ENCODE measurements around the gene PXDC1.

- TF ChIP-seq POLR2A (IDR thresholded peaks at IDR 0.05; ENCODE audit: low read depth, low read length) (no peak), EZH2 (IDR thresholded peaks at IDR 0.05; ENCODE audit: borderline replicate concordance, low read depth, low read length, severe bottlenecking) (no peak), MYC (IDR thresholded peaks at IDR 0.05; ENCODE audit: low read depth, low read length) (no peak), POLR2AphosphoS5 (IDR thresholded peaks at IDR 0.05; ENCODE audit: insufficient read depth, low read depth, low read length) (no peak), JUN (IDR thresholded peaks at IDR 0.05; ENCODE audit: borderline replicate concordance, insufficient read depth, insufficient read length, low read depth) (no peak), GATA2 (IDR thresholded peaks at IDR 0.05; ENCODE audit: insufficient read depth, insufficient read length, low read depth, low read length) (no peak)
- TF ChIP-seq, protein P1, sequence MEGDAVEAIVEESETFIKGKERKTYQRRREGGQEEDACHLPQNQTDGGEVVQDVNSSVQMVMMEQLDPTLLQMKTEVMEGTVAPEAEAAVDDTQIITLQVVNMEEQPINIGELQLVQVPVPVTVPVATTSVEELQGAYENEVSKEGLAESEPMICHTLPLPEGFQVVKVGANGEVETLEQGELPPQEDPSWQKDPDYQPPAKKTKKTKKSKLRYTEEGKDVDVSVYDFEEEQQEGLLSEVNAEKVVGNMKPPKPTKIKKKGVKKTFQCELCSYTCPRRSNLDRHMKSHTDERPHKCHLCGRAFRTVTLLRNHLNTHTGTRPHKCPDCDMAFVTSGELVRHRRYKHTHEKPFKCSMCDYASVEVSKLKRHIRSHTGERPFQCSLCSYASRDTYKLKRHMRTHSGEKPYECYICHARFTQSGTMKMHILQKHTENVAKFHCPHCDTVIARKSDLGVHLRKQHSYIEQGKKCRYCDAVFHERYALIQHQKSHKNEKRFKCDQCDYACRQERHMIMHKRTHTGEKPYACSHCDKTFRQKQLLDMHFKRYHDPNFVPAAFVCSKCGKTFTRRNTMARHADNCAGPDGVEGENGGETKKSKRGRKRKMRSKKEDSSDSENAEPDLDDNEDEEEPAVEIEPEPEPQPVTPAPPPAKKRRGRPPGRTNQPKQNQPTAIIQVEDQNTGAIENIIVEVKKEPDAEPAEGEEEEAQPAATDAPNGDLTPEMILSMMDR (IDR thresholded peaks at IDR 0.05; ENCODE audit: extremely low read depth in 1 of 2, insufficient read depth in 1 of 2, low read depth in 1 of 2, low read length in 2 of 2): no peak
- TF ChIP-seq, protein P2, sequence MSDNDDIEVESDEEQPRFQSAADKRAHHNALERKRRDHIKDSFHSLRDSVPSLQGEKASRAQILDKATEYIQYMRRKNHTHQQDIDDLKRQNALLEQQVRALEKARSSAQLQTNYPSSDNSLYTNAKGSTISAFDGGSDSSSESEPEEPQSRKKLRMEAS (IDR thresholded peaks at IDR 0.05; ENCODE audit: insufficient read depth, insufficient read length): no peak
Observed at GRCh38 chr6:3723251-3723650, 28.3 kb downstream of the PXDC1 start.

Measured in endothelial cell of umbilical vein (primary cell).